K562 (cell line): Measurements from ENCODE around the gene HMCN2. TPM values are rescaled to one million over a fixed set of nuclear protein-coding genes. Genes with fewer than 3 reads are reported as not detected.

Experiments
- ATAC-seq: fragments of 200-7000 bp; cut with Tn5 transposase; 3 replicates; pipeline ENCODE4 v1.9.1; 2020; ENCODE audit warnings: moderate library complexity
- BruUV-seq: library from RNA; stranded (reverse); fragments of 400-500 nt; replicated peaks from 2 replicates; lab custom pipeline; 2021; lab: Mats Ljungman, UMichigan
- CTCF ChIA-PET: fragments of 300-600 bp; formaldehyde crosslinking; extraction: SDS; loops from one replicate; lab custom pipeline; 2021; ENCODE audit warnings: low intra/inter-chr PET ratio; lab: Yijun Ruan, JAX
- POLR2A ChIA-PET: fragments of 300-600, 350-650 bp; sonication (Branson Sonifier 250); formaldehyde crosslinking; extraction: SDS; loops from one replicate; lab custom pipeline; 2021; ENCODE audit warnings: antibody characterized with exemption, inconsistent platforms; lab: Yijun Ruan, JAX
- DNase-seq, 4 experiments: peaks; one replicate each; pipeline versions ENCODE4 v3.0.0 to v3.0.0-alpha.2; 2011 to 2018; ENCODE audit warnings: low spot score in 3 of 4, mixed read lengths in 3 of 4; ENCODE audit errors: extremely low read depth in 1 of 4
- FAIRE-seq: peaks from 2 replicates; lab custom pipeline; 2011; peaks lifted over from hg19 to GRCh38; lab: Jason Lieb, UNC
- H2AFZ ChIP-seq: 2 replicates; pipeline ENCODE4 v1.6.0; 2011; ENCODE audit warnings: low read depth, low read length, control low read depth, inconsistent platforms
- H3K27ac ChIP-seq: fragments of 200-600 bp; 3 replicates; pipeline ENCODE4 v1.8.0; 2011; ENCODE audit warnings: low read depth, mild to moderate bottlenecking, control low read depth, inconsistent platforms, low read length, moderate library complexity, mixed read lengths; ENCODE audit errors: extremely low read depth
- H3K27me3 ChIP-seq, 2 experiments: fragments of 300-600 bp in 1 of 2; 2 replicates in 1 of 2; 3 replicates in 1 of 2; pipeline versions ENCODE4 v1.6.0 to v1.8.0; 2011; ENCODE audit warnings: inconsistent platforms in 2 of 2, low read length in 2 of 2, mild to moderate bottlenecking in 1 of 2, mixed read lengths in 1 of 2, moderate library complexity in 1 of 2; ENCODE audit not compliant: control insufficient read depth in 2 of 2, insufficient read depth in 2 of 2
- H3K36me3 ChIP-seq: fragments of 300-600 bp; 3 replicates; pipeline ENCODE4 v1.8.0; 2011; ENCODE audit warnings: mild to moderate bottlenecking, low read length, inconsistent platforms; ENCODE audit not compliant: control insufficient read depth, insufficient read depth
- H3K4me1 ChIP-seq, 2 experiments: fragments of 200-600 bp in 1 of 2; replicated peaks in 1 of 2; 2 replicates in 1 of 2; 3 replicates in 1 of 2; pipeline versions ENCODE4 v1.5.1 to v1.8.0; 2011; ENCODE audit warnings: inconsistent platforms in 2 of 2, low read length in 2 of 2, mild to moderate bottlenecking in 1 of 2, mixed read lengths in 1 of 2, moderate library complexity in 1 of 2; ENCODE audit not compliant: control insufficient read depth in 2 of 2, insufficient read depth in 2 of 2
- H3K4me2 ChIP-seq: 2 replicates; pipeline ENCODE4 v1.6.1; 2011; ENCODE audit warnings: low read length, control low read depth, inconsistent platforms, mixed read lengths; ENCODE audit not compliant: insufficient read depth
- H3K4me3 ChIP-seq: fragments of 200-600 bp; sonication (generic), shearing (Covaris generic); 2 replicates; pipeline ENCODE4 v1.5.1; 2016; ENCODE audit warnings: control low read depth, inconsistent platforms
- H3K79me2 ChIP-seq: fragments of 200-600 bp; 3 replicates; pipeline ENCODE4 v1.8.0; 2011; ENCODE audit warnings: low read length, inconsistent platforms; ENCODE audit not compliant: control insufficient read depth, insufficient read depth
- H3K9ac ChIP-seq, 2 experiments: 2 replicates each; pipeline versions ENCODE4 v1.6.0 to v1.6.1; 2011; ENCODE audit warnings: low read depth in 2 of 2, low read length in 2 of 2, control low read depth in 1 of 2, inconsistent platforms in 1 of 2, mild to moderate bottlenecking in 1 of 2, mixed read lengths in 1 of 2; ENCODE audit not compliant: insufficient read depth in 1 of 2
- H3K9me1 ChIP-seq: one replicate; pipeline ENCODE4 v1.6.0; 2011; ENCODE audit warnings: inconsistent platforms, mild to moderate bottlenecking, low read length, moderate library complexity; ENCODE audit not compliant: control insufficient read depth, insufficient read depth
- H3K9me3 ChIP-seq: replicated peaks from 2 replicates; pipeline ENCODE4 v1.5.1; 2011; ENCODE audit warnings: low read depth, low read length, inconsistent platforms; ENCODE audit not compliant: control insufficient read depth, insufficient read depth
- H4K20me1 ChIP-seq: replicated peaks from 2 replicates; pipeline ENCODE4 v1.6.1; 2011; ENCODE audit warnings: low read length, inconsistent platforms, mixed read lengths; ENCODE audit not compliant: control insufficient read depth, insufficient read depth
- ATF7 ChIP-seq: fragments of 450-650 bp; IDR thresholded peaks from 2 replicates; pipeline ENCODE4 v1.7.1; 2014; ENCODE audit warnings: mild to moderate bottlenecking, moderate library complexity
- CTCF ChIP-seq, 3 experiments: IDR thresholded peaks in 2 of 3; conservative IDR thresholded peaks in 1 of 3; 2 replicates each; pipeline ENCODE4 v1.5.1; 2011 to 2012; ENCODE audit warnings: low read length in 3 of 3, mild to moderate bottlenecking in 3 of 3, control low read depth in 2 of 3, improper control_type of control experiment in 1 of 3, inconsistent platforms in 1 of 3, low read depth in 1 of 3, mixed read lengths in 1 of 3, moderate library complexity in 1 of 3; ENCODE audit not compliant: insufficient read depth in 2 of 3
- EP400 ChIP-seq: fragments of 450-650 bp; IDR thresholded peaks from 2 replicates; pipeline ENCODE4 v1.6.1; 2017; ENCODE audit warnings: antibody characterized with exemption, mild to moderate bottlenecking, moderate library complexity
- HMBOX1 ChIP-seq: sonication (generic); IDR thresholded peaks from 2 replicates; pipeline ENCODE4 v1.6.1; 2016
- NFIC ChIP-seq: fragments of 450-650 bp; IDR thresholded peaks from 2 replicates; pipeline ENCODE4 v1.6.1; 2017; ENCODE audit warnings: mild to moderate bottlenecking, inconsistent platforms
- PBX2 ChIP-seq, 2 experiments: IDR thresholded peaks in 1 of 2; conservative IDR thresholded peaks in 1 of 2; 2 replicates each; pipeline ENCODE4 v1.6.1; 2016; ENCODE audit warnings: low read depth in 2 of 2, mild to moderate bottlenecking in 1 of 2, missing compliant biosample characterization in 1 of 2, missing genetic modification characterization in 1 of 2, moderate library complexity in 1 of 2
- POLR3A ChIP-seq: IDR thresholded peaks from 2 replicates; pipeline ENCODE4 v1.6.1; 2011; ENCODE audit warnings: borderline replicate concordance, mild to moderate bottlenecking, moderate library complexity; ENCODE audit not compliant: insufficient read length, insufficient read depth; ENCODE audit errors: extremely low read depth
- PTTG1 ChIP-seq: fragments of 450-650 bp; IDR thresholded peaks from 2 replicates; pipeline ENCODE4 v1.6.1; 2016; ENCODE audit warnings: low read depth, mild to moderate bottlenecking, missing genetic modification characterization, missing compliant biosample characterization
- ZKSCAN8 ChIP-seq: fragments of 200-800 bp; sonication (Bioruptor generic); IDR thresholded peaks from 2 replicates; pipeline ENCODE4 v1.6.1; 2016; ENCODE audit warnings: missing genetic modification characterization, missing compliant biosample characterization
- ZNF354B ChIP-seq: fragments of 250-450 bp; sonication (Bioruptor Pico); IDR thresholded peaks from 2 replicates; pipeline ENCODE4 v1.4.0; 2020
- ZNF408 ChIP-seq: fragments of 250-450 bp; sonication (Bioruptor Pico); IDR thresholded peaks from 2 replicates; pipeline ENCODE4 v1.4.0; 2020; ENCODE audit warnings: low read depth, mild to moderate bottlenecking, moderate library complexity
- ZZZ3 ChIP-seq: fragments of 450-650 bp; IDR thresholded peaks from 2 replicates; pipeline ENCODE4 v1.6.1; 2016; ENCODE audit warnings: antibody characterized with exemption, mild to moderate bottlenecking, moderate library complexity
- WGBS: fragments of 100-300 bp; shearing (Covaris generic); methylation state at CpG from one replicate; pipeline ENCODE4 v1.1.6; 2016; ENCODE audit warnings: low coverage, mixed read lengths; ENCODE audit not compliant: insufficient coverage; ENCODE audit errors: missing lambda C conversion rate; 5-methylcytosine and 5-hydroxymethylcytosine counted together
- in situ Hi-C: fragments of 300-500 bp; cut with MboI; formaldehyde crosslinking; loops from 4 replicates; pipeline ENCODE4 v1.15.0; 2018; ENCODE audit warnings: inconsistent platforms, mixed read lengths
- intact Hi-C: fragments of 100-400 bp; cut with micrococcal nuclease; formaldehyde crosslinking; loops from 2 replicates; pipeline ENCODE4 v1.14.2; 2022
- polyA plus RNA-seq, 8 experiments: library from polyadenylated mRNA; depleted of rRNA in 4 of 8; stranded (reverse) in 5 of 8; unstranded in 3 of 8; fragments of >200 nt; fragmentation: Nextera tagmentation in 2 of 8; fragmentation: Illumina TruSeq in 1 of 8; extraction: Ambion mirVana in 2 of 8; extraction: Trizol in 1 of 8; gene quantifications; 2 replicates each; pipeline versions ENCODE4 v1.2.1 to v1.2.3, GENCODE V29; 2011 to 2014; ENCODE audit warnings: inconsistent platforms in 1 of 8, missing spikeins in 1 of 8
- total RNA-seq, 7 experiments: library from RNA; depleted of rRNA in 6 of 7; stranded (reverse); fragments of >200 nt in 6 of 7; fragmentation: Illumina TruSeq in 2 of 7; extraction: Trizol in 2 of 7; gene quantifications; 2 replicates each; pipeline versions ENCODE4 v1.2.1 to v1.2.3, GENCODE V29; 2011 to 2021; ENCODE audit warnings: low replicate concordance in 1 of 7
- TF ChIP-seq, protein P1 (sequence below): fragments of 450-650 bp; IDR thresholded peaks from 2 replicates; pipeline ENCODE4 v1.6.1; 2016; ENCODE audit warnings: antibody characterized with exemption
- TF ChIP-seq, protein P2 (sequence below): conservative IDR thresholded peaks from 2 replicates; pipeline ENCODE4 v1.6.1; 2011; ENCODE audit warnings: low read depth, mild to moderate bottlenecking, low read length; ENCODE audit not compliant: control insufficient read depth

The HMCN2 gene
- total and polyA plus RNA-seq, 9 of the 15 experiments (the other 6 are each of a cell fraction or from before 2014, with no cell fraction given), result 0.01 TPM; not detected in 8

DNA sequence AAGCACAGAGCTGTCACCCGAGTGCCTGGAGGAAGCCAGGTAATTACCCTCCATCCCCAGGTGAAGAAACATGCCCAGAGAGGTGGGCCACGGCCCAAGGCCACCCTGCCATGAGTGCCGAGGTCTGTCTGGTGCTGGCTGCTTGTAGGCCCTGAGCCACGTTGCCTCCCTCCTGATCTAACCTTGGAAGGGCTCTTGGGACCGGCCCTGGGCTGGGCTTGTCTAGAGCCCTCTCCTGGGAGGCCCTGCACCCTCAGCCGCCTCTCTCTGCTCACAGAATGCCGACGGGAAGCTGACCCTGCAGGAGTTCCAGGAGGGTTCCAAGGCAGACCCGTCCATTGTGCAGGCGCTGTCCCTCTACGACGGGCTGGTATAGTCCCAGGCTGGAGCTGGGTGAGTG lies 39.4 kb upstream of the HMCN2 start:
- H3K36me3 ChIP-seq, result peaks cover 15% of the 10 kb centered on the region; the same call in 2 of the 3 replicates
- no TSS peak for BruUV-seq
- DNase-seq (no peak), ATAC-seq (no peak), FAIRE-seq (no peak)
- in situ Hi-C loops (no loop called here), intact Hi-C loops (no loop called here)
- no peak overlapping the region for H3K27ac ChIP-seq
- no peaks in the 10 kb centered on the region for H3K9me1 ChIP-seq
- no peaks in the 10 kb centered on the region for H3K4me1 ChIP-seq
- no peaks in the 10 kb centered on the region for H3K27me3 ChIP-seq
- ChIA-PET POLR2A (interaction anchor here (1.0 to 1.2 kb wide), 2 partner anchors 10 to 21 kb away, joined by 3 read pairs; no protein-coding TSS in a partner anchor), CTCF (no interaction called here)
- H3K79me2 ChIP-seq, result no peaks in the 10 kb centered on the region
- no peaks in the 10 kb centered on the region for H4K20me1 ChIP-seq
- H3K4me2 ChIP-seq, result no peak overlapping the region
- H2AFZ ChIP-seq, result no peak overlapping the region
- H3K9ac ChIP-seq, result no peak overlapping the region
- 0 out of 2 replicates have a peak, but pooled peaks cover 5% of the 10 kb centered on the region for H3K9me3 ChIP-seq
- H3K4me3 ChIP-seq, result no peak overlapping the region
- WGBS, result 92% methylated on average over 7 of the region's 12 CpGs
- TF ChIP-seq, protein P1, sequence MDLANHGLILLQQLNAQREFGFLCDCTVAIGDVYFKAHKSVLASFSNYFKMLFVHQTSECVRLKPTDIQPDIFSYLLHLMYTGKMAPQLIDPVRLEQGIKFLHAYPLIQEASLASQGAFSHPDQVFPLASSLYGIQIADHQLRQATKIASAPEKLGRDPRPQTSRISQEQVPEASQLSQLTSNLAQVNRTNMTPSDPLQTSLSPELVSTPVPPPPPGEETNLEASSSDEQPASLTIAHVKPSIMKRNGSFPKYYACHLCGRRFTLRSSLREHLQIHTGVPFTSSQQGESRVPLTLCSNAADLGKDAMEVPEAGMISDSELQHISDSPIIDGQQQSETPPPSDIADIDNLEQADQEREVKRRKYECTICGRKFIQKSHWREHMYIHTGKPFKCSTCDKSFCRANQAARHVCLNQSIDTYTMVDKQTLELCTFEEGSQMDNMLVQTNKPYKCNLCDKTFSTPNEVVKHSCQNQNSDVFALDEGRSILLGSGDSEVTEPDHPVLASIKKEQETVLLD, result no peak
- TF ChIP-seq ZKSCAN8 (CRISPR knock-in tag) (no peak), HMBOX1 (no peak), CTCF (IDR thresholded peaks at IDR 0.05 in 2 of 3, conservative IDR thresholded peaks at IDR 0.05 in 1 of 3; ENCODE audit: insufficient read depth in 2 of 3, low read depth in 1 of 3, low read length in 3 of 3) (no peak), ZNF354B (CRISPR knock-in tag) (no peak), ZZZ3 (no peak), EP400 (no peak), NFIC (no peak), ATF7 (no peak), PBX2 (CRISPR knock-in tag; IDR thresholded peaks at IDR 0.05; ENCODE audit: low read depth) (no peak), PBX2 (tag; conservative IDR thresholded peaks at IDR 0.05; ENCODE audit: low read depth) (no peak), ZNF408 (CRISPR knock-in tag) (no peak), PTTG1 (no peak), POLR3A (no peak)
- TF ChIP-seq, protein P2, sequence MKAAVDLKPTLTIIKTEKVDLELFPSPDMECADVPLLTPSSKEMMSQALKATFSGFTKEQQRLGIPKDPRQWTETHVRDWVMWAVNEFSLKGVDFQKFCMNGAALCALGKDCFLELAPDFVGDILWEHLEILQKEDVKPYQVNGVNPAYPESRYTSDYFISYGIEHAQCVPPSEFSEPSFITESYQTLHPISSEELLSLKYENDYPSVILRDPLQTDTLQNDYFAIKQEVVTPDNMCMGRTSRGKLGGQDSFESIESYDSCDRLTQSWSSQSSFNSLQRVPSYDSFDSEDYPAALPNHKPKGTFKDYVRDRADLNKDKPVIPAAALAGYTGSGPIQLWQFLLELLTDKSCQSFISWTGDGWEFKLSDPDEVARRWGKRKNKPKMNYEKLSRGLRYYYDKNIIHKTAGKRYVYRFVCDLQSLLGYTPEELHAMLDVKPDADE, result no peak
